Upper lobe of left lung (tissue), 6 donors: Measurements from ENCODE around the gene SCAMP3. TPM values are rescaled to one million over a fixed set of nuclear protein-coding genes. Genes with fewer than 3 reads are reported as not detected.
"Not testable (repeated sequence)": the region's sequence is repeated elsewhere in the genome, so short reads cannot be mapped to it uniquely, and the experiment has no call there.

ENCODE experiments used
- ATAC-seq, 2 donors: fragments of 200-7000 bp; cut with Tn5 transposase; one replicate each; pipeline ENCODE4 v1.9.1; 2022; ENCODE audit warnings: mild to moderate bottlenecking in 2 of 2, moderate library complexity in 2 of 2; ENCODE audit not compliant: low FRiP score in 2 of 2
- DNase-seq, 2 donors: peaks; one replicate each; pipeline ENCODE4 v3.0.0-alpha.2; 2019 to 2020
- H3K27ac ChIP-seq, 4 donors: fragments of 200-600 bp; sonication (generic); one replicate each; pipeline ENCODE4 v1.5.1; 2016 to 2019
- H3K27me3 ChIP-seq, 4 donors: fragments of 200-600 bp; sonication (generic); one replicate each; pipeline ENCODE4 v1.5.1; 2017 to 2019
- H3K36me3 ChIP-seq, 4 donors: fragments of 200-600 bp; sonication (generic); one replicate each; pipeline ENCODE4 v1.5.1; 2016 to 2019
- H3K4me1 ChIP-seq, 4 donors: fragments of 200-600 bp; sonication (generic); one replicate each; pipeline ENCODE4 v1.5.1; 2018 to 2019
- H3K4me3 ChIP-seq, 4 donors: fragments of 200-600 bp; sonication (generic); one replicate each; pipeline ENCODE4 v1.5.1; 2017 to 2019; ENCODE audit warnings: mild to moderate bottlenecking in 2 of 4, moderate library complexity in 1 of 4
- H3K9me3 ChIP-seq, 4 donors: fragments of 200-600 bp; sonication (generic); one replicate each; pipeline ENCODE4 v1.5.1; 2018 to 2019
- CTCF ChIP-seq, 6 experiments: fragments of 450-650 bp in 4 of 6; fragments of 200-600 bp in 2 of 6; sonication (generic) in 2 of 6; IDR thresholded peaks; one replicate each; pipeline ENCODE4 v1.5.1; 2016 to 2019; ENCODE audit warnings: antibody characterized with exemption in 6 of 6
- EP300 ChIP-seq, 4 donors: sonication (generic); formaldehyde crosslinking; IDR thresholded peaks; one replicate each; pipeline ENCODE4 v1.5.1; 2017; ENCODE audit warnings: antibody characterized with exemption in 4 of 4, control low read depth in 2 of 4
- POLR2A ChIP-seq, 4 donors: fragments of 450-650 bp; IDR thresholded peaks; one replicate each; pipeline ENCODE4 v1.5.1; 2016 to 2017; ENCODE audit warnings: antibody characterized with exemption in 4 of 4, mild to moderate bottlenecking in 2 of 4
- POLR2AphosphoS5 ChIP-seq, 2 donors: sonication (generic); formaldehyde crosslinking; IDR thresholded peaks; one replicate each; pipeline ENCODE4 v1.5.1; 2017; ENCODE audit warnings: antibody characterized with exemption in 2 of 2
- WGBS, 2 donors: methylation state at CpG; one replicate each; pipeline ENCODE4 v1.1.5; 2017 to 2018; 5-methylcytosine and 5-hydroxymethylcytosine counted together
- total RNA-seq, 6 donors: library from RNA; depleted of rRNA in 4 of 6; stranded (reverse); fragments of >200 nt in 4 of 6; gene quantifications; one replicate each; pipeline versions ENCODE4 v1.1.0 to v1.2.1, GENCODE V29; 2016 to 2021
- donor health status: DM: no; HTN: no; CAD: no; lungs with moderate emphysema.
- donor health status: DM: no; HTN: yes; CAD: no; lungs with severe emphysema.

SCAMP3 gene
- total RNA-seq, 6 donors from 2014 or later, result 61.5 to 96.1 (median 70.4) TPM

GRCh38 chr1:155231302-155231701 lies 30.9 kb downstream of the SCAMP3 start:
- not testable (repeated sequence) for DNase-seq, H3K4me3 ChIP-seq, H3K27me3 ChIP-seq, H3K9me3 ChIP-seq, ATAC-seq, H3K27ac ChIP-seq
- WGBS, 2 donors, result 48 to 57% methylated on average over 3 of the region's 3 CpGs
- Histone ChIP-seq H3K36me3 (peaks cover 3 to 12% (median 5%) of the 10 kb centered on the region in 4 donors), H3K4me1 (peaks cover 8 to 14% (median 11%) of the 10 kb centered on the region in 4 donors)

GRCh38 chr1:155228096-155228427 lies 34.1 kb downstream of the SCAMP3 start:
- H3K9me3 ChIP-seq, result no peaks in the 10 kb centered on the region
- WGBS, 2 donors, result 54 to 57% methylated on average over 9 of the region's 9 CpGs
- DNase-seq (no peak), ATAC-seq (no peak)
- peak overlapping the region; percentile 70 to 86 (median 82) for H3K27ac ChIP-seq
- H3K27me3 ChIP-seq, result no peaks in the 10 kb centered on the region
- peak overlapping the region in 3 of 4 donors; percentile 52 to 63 (median 59) for H3K4me3 ChIP-seq
- H3K36me3 ChIP-seq, result no peaks in the 10 kb centered on the region
- H3K4me1 ChIP-seq, result peaks cover 20 to 31% (median 27%) of the 10 kb centered on the region in 4 donors
- no peak for TF ChIP-seq EP300 (IDR thresholded peaks at IDR 0.05)
- TF ChIP-seq POLR2AphosphoS5 (IDR thresholded peaks at IDR 0.05), result no peak
- TF ChIP-seq CTCF (IDR thresholded peaks at IDR 0.05), result no peak
- no peak for TF ChIP-seq POLR2A (IDR thresholded peaks at IDR 0.05)

- Histone ChIP-seq H3K27ac (peak overlapping the region; percentile 70 to 86 (median 82)), H3K9me3 (no peaks in the 10 kb centered on the region), H3K27me3 (no peaks in the 10 kb centered on the region), H3K4me3 (peak overlapping the region; percentile 30 to 63 (median 56)), H3K4me1 (peaks cover 20 to 31% (median 27%) of the 10 kb centered on the region in 4 donors), H3K36me3 (no peaks in the 10 kb centered on the region)
- 1% methylated on average over 30 to 42 of the region's 42 CpGs for WGBS, 2 donors
- DNase-seq (peak; percentile 95 to 99), ATAC-seq (peak; percentile 98 to 99)
- no peak for TF ChIP-seq EP300 (IDR thresholded peaks at IDR 0.05)
- peak in 3 of 4 donors; percentile 50 to 83 (median 60) for TF ChIP-seq POLR2A (IDR thresholded peaks at IDR 0.05)
- peak in 1 of 2 donors; percentile 78 for TF ChIP-seq POLR2AphosphoS5 (IDR thresholded peaks at IDR 0.05)
- peak in 1 of 6 experiments; percentile 14 for TF ChIP-seq CTCF (IDR thresholded peaks at IDR 0.05)
These were observed 34.7 kb downstream of the SCAMP3 start for GRCh38 chr1:155227261-155228095.

- Histone ChIP-seq H3K4me1 (peaks cover 20 to 31% (median 27%) of the 10 kb centered on the region in 4 donors), H3K4me3 (peak overlapping the region; percentile 30 to 63 (median 56)), H3K27ac (peak overlapping the region; percentile 70 to 86 (median 82)), H3K9me3 (no peaks in the 10 kb centered on the region), H3K36me3 (no peaks in the 10 kb centered on the region), H3K27me3 (no peaks in the 10 kb centered on the region)
- TF ChIP-seq CTCF (IDR thresholded peaks at IDR 0.05) (no peak), POLR2AphosphoS5 (IDR thresholded peaks at IDR 0.05) (no peak), POLR2A (IDR thresholded peaks at IDR 0.05) (no peak), EP300 (IDR thresholded peaks at IDR 0.05) (no peak)
- WGBS, 2 donors, result 0 to 1% methylated on average over 19 of the region's 19 CpGs
- DNase-seq, result peak; percentile 57 to 90
- ATAC-seq, result peak; percentile 53 to 69
These were observed 35.3 kb downstream of the SCAMP3 start for GRCh38 chr1:155226910-155227260.

GRCh38 chr1:155226188-155226909 lies 35.8 kb downstream of the SCAMP3 start:
- peaks cover 20 to 31% (median 27%) of the 10 kb centered on the region in 4 donors for H3K4me1 ChIP-seq
- DNase-seq (peak; percentile 86 to 87), ATAC-seq (peak; percentile 71 to 79)
- 0 to 2% methylated on average over 7 of the region's 7 CpGs for WGBS, 2 donors
- H3K4me3 ChIP-seq, result peak overlapping the region; percentile 30 to 63 (median 56)
- H3K27ac ChIP-seq, result peak overlapping the region; percentile 70 to 86 (median 82)
- no peaks in the 10 kb centered on the region for H3K9me3 ChIP-seq
- H3K27me3 ChIP-seq, result no peaks in the 10 kb centered on the region
- no peaks in the 10 kb centered on the region for H3K36me3 ChIP-seq
- TF ChIP-seq CTCF (IDR thresholded peaks at IDR 0.05), result peak; percentile 27 to 65 (median 52)
- no peak for TF ChIP-seq EP300 (IDR thresholded peaks at IDR 0.05)

GRCh38 chr1:155225404-155225759 lies 36.8 kb downstream of the SCAMP3 start:
- H3K4me1 ChIP-seq, result peaks cover 20 to 31% (median 27%) of the 10 kb centered on the region in 4 donors
- not testable (repeated sequence) for H3K9me3 ChIP-seq, H3K4me3 ChIP-seq, H3K36me3 ChIP-seq, ATAC-seq, H3K27me3 ChIP-seq, DNase-seq
- H3K27ac ChIP-seq, result peak overlapping the region; percentile 26 to 49 (median 40)
- WGBS, 2 donors, result 99% methylated on average over 8 of the region's 8 CpGs
